NCI-H526 (cell line): ENCODE measurements around the gene HSP90B1.

Experiments
- DNase-seq, 2 experiments: peaks; one replicate each; lab custom pipeline; 2025; lab: John Stamatoyannopoulos, UW

HSP90B1 gene

GRCh38 chr12:103930034-103930786 lies at the start of gene HSP90B1:
Gene HSP90B1, plus strand, starts transcription at chr12:103930410. Its CDS starts 106 bp downstream, at chr12:103930516.
- peak; percentile 100 for DNase-seq

- no peak for DNase-seq
Observed at GRCh38 chr12:103881261-103881660, 48.9 kb upstream of the HSP90B1 start.

- DNase-seq = no peak
Observed at GRCh38 chr12:103882861-103883596, 47.2 kb upstream of the HSP90B1 start.

- no peak for DNase-seq
Observed at GRCh38 chr12:103883908-103884307, 46.3 kb upstream of the HSP90B1 start.

GRCh38 chr12:103884316-103884715 lies 45.9 kb upstream of the HSP90B1 start:
- peak; percentile 6 to 36 for DNase-seq

GRCh38 chr12:103886195-103886797 lies 43.9 kb upstream of the HSP90B1 start:
- no peak for DNase-seq

GRCh38 chr12:103887738-103888137 lies 42.5 kb upstream of the HSP90B1 start:
- DNase-seq = no peak

- DNase-seq = no peak
Observed at GRCh38 chr12:103897316-103897715, 32.9 kb upstream of the HSP90B1 start.

- peak in 1 of 2 experiments; percentile 2 for DNase-seq
Observed at GRCh38 chr12:103901518-103902173, 28.6 kb upstream of the HSP90B1 start.

- no peak for DNase-seq
Observed at GRCh38 chr12:103903993-103904392, 26.2 kb upstream of the HSP90B1 start.

GRCh38 chr12:103905730-103906349 lies 24.4 kb upstream of the HSP90B1 start:
- DNase-seq = no peak

GRCh38 chr12:103908246-103908541 lies 22.0 kb upstream of the HSP90B1 start:
- DNase-seq = no peak

GRCh38 chr12:103908877-103909276 lies 21.3 kb upstream of the HSP90B1 start:
- DNase-seq = no peak

- DNase-seq = no peak
Observed at GRCh38 chr12:103909811-103910210, 20.4 kb upstream of the HSP90B1 start.

- no peak for DNase-seq
Observed at GRCh38 chr12:103912069-103912468, 18.1 kb upstream of the HSP90B1 start.

GRCh38 chr12:103913100-103913499 lies 17.1 kb upstream of the HSP90B1 start:
- no peak for DNase-seq

- no peak for DNase-seq
Observed at GRCh38 chr12:103915306-103915705, 14.9 kb upstream of the HSP90B1 start.

GRCh38 chr12:103917873-103918272 lies 12.3 kb upstream of the HSP90B1 start:
- no peak for DNase-seq

GRCh38 chr12:103924761-103925641 lies 5.2 kb upstream of the HSP90B1 start:
- DNase-seq = peak; percentile 82 to 86

- peak; percentile 45 to 68 for DNase-seq
Observed at GRCh38 chr12:103928682-103929045, 1.5 kb upstream of the HSP90B1 start.
